Embryonic facial prominence (tissue), 1 donor: ENCODE data around the gene GPRC6A.
"Not testable (repeated sequence)": the region's sequence is repeated elsewhere in the genome, so short reads cannot be mapped to it uniquely, and the experiment has no call there.

Experiments
- DNase-seq: peaks from one replicate; pipeline ENCODE4 v3.0.0-alpha.2; 2016; ENCODE audit errors: extremely low spot score

The GPRC6A gene, protein sequence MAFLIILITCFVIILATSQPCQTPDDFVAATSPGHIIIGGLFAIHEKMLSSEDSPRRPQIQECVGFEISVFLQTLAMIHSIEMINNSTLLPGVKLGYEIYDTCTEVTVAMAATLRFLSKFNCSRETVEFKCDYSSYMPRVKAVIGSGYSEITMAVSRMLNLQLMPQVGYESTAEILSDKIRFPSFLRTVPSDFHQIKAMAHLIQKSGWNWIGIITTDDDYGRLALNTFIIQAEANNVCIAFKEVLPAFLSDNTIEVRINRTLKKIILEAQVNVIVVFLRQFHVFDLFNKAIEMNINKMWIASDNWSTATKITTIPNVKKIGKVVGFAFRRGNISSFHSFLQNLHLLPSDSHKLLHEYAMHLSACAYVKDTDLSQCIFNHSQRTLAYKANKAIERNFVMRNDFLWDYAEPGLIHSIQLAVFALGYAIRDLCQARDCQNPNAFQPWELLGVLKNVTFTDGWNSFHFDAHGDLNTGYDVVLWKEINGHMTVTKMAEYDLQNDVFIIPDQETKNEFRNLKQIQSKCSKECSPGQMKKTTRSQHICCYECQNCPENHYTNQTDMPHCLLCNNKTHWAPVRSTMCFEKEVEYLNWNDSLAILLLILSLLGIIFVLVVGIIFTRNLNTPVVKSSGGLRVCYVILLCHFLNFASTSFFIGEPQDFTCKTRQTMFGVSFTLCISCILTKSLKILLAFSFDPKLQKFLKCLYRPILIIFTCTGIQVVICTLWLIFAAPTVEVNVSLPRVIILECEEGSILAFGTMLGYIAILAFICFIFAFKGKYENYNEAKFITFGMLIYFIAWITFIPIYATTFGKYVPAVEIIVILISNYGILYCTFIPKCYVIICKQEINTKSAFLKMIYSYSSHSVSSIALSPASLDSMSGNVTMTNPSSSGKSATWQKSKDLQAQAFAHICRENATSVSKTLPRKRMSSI

DNA sequence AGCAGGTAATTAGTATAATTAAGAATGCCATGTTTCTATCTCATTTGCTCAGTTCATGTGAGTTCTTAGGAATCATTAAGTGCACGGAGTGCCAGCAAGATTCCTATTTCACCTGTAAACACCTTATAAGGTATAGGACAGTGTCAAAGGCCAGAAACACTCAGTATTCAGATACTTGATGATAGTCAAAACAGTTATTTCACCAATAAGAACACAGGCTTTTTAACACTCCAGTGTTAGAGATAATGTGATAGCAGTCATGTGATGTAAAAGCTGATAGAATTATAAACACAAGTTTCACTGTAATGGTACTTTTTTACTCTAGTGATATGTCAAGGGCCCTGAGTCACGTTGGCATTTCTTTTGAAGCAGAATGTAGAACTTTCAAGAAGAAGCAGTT lies at the start of gene GPRC6A:
Gene GPRC6A, minus strand, starts transcription at position 101 of the 400 bp plus-strand sequence. Its CDS starts 70 bp downstream, at position 31.
- no peak for DNase-seq

GRCh38 chr6:116877743-116878142 lies 48.9 kb upstream of the GPRC6A start:
- DNase-seq = no peak

DNA sequence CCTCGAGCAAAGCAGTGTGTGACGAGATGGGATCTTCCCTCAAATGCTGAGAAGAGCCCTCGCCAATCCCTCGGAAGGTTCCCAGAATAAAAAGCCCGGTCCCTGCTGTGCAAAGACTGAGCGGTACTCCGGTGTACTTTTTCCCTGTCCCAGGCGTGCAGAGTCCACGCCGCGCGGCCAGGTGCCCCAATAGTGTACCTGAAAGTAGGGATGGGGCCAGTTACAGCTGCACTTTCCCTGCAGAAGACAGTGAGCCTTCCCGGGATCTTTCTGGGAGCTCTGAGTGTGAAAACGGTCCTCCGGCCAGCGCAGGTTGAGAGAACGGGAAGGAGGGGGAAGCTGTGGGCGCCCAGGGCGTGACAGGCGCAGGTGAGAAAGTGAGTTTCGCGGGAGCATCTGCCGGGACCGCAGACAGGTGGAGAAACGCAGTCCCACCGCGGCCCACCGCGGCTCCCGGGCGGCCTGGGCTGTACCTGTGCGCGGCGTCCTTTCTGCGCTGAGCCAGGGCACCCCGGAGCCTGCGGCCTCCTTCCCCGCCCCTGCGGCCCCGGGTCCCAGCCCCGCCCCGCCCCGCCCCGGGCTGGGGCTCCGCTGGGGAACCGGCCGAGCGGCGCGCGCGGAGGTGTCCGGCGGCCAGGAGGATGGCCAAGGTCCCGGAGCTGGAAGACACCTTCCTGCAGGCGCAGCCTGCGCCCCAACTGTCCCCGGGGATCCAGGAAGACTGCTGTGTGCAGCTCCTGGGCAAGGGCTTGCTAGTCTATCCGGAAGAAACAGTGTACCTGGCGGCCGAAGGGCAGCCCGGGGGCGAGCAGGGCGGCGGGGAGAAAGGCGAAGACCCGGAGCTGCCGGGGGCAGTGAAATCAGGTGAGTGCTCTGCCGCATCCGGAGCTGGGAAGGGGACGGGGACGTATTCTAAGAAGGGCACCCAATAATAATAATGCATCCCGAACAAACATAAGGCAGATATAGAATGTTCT lies 48.0 kb upstream of the GPRC6A start, which contains the start of gene RFX6:
Gene RFX6, plus strand, starts transcription at position 608 of the 977 bp plus-strand sequence. Its CDS starts 34 bp downstream, at position 642.
- DNase-seq = no peak

DNA sequence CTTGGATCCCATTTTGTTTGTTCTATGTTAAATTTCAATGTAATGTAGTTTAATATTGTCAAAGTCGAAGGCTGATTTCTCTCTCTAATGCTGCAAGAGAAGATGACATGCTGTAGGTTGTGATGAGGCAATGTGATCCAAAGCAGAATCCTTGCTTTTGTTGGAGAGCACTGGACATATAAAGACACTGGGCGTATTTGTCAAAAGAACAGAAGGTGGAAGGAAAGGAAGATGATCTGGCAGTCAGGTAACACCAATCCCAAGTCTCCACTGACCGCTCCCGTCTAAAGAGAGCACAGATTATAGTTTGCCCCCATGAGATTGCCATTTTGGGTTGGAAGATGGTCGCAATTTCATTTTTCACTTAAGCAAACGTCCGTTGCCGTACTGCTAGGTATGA lies 47.2 kb upstream of the GPRC6A start:
- no peak for DNase-seq

GRCh38 chr6:116872771-116873170 lies 43.9 kb upstream of the GPRC6A start:
- no peak for DNase-seq

DNA sequence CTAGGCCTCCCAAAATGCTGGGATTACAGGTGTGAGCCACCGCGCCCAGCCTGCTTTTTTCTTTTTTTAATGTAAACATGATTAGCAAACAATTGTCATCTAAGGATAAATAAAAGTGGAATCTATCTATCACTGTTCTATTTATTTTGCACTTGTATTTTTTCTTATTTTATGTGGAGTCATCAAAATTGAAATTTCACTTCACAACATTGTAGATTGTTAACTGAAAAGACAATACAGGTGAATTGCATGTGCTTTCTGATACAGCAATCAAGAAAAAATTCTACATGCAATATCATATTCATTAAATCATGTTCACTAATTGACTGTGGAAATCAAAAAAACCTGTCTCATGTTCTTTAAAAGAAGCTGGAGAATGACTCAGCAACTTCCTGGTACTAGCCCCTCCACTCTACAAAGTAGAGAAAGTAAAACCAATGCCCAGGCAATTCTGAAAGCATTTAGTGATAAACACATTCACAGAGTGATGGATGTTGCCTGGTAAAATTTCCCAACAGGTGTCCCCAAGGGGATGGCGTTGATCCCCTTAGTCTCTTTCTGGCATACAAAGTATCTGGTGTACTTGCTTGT lies 37.5 kb upstream of the GPRC6A start:
- DNase-seq = no peak

DNA sequence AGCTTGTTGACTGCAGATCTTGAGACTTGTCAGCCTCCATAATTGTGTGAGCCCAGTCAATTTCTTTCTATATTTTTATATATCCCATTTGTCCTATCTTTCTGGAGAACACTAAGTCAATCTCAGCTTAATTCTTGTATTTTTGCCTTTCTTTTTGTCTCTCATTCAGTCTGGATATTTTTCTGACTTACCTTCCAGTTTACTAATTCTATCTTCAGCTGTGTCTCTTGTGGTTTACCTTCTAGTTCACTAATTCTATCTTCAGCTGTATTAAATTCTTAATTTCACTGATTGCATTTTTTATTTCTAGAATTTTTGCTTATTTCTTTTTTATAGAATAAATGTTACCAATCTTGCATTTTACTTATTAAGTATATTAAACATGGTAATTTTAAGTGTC lies 30.4 kb upstream of the GPRC6A start:
- no peak for DNase-seq

GRCh38 chr6:116858060-116858459 lies 29.2 kb upstream of the GPRC6A start:
- no peak for DNase-seq

GRCh38 chr6:116847227-116847626 lies 18.3 kb upstream of the GPRC6A start:
- DNase-seq = peak; percentile 22

DNA sequence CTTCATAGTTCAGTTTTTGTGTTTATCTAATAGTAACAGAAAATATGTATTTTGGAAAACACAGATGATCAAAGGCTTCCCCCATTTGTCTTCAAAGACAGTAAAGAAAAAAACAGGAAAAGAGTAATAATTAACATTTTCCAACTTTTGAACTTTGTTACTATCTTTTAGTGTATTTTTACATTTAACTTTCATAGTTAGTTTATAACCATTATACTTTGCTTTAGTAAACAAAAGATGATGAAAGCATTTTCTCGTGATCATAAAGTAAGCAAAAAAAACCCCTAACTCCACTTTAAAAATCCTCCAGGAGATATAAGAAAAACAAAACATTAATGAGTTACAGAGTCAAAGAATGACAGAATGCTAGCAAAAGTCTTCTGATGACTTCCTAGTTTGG lies 13.6 kb upstream of the GPRC6A start:
- no peak for DNase-seq

GRCh38 chr6:116840091-116840490 lies 11.2 kb upstream of the GPRC6A start:
- no peak for DNase-seq

DNA sequence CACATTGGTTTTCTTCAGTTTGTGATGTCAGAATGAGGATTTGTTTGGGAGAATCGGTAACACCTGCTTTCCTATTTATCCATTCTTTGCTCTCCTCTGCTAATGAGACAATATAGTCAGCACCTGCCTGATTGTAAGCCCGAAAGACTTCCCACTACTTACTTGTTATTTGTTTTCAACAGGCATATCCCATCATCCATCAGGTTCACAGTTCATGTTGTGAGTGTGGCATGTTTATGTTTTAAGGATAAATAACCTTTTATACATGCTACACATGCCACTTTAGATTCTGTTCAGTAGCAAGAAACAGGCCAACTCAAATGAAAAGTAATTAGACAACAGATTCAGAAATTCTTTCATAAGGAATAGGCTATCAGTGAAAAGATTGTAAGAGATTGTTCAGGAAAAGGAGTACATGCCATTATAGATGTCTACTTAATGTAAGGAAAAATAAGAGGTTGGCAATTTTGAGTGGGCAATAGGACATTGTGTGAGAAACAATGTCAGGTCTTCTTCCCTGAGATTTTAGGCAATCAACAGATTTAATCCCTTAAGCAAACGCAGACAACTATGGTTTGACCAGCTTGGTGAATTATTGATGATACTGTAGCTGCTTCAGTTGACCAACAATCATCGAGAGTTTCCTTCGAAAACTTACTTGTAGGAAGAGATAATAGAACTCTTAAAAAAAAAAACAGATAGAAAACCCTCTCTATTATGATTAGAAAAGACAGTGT lies 7.9 kb upstream of the GPRC6A start:
- no peak for DNase-seq

DNA sequence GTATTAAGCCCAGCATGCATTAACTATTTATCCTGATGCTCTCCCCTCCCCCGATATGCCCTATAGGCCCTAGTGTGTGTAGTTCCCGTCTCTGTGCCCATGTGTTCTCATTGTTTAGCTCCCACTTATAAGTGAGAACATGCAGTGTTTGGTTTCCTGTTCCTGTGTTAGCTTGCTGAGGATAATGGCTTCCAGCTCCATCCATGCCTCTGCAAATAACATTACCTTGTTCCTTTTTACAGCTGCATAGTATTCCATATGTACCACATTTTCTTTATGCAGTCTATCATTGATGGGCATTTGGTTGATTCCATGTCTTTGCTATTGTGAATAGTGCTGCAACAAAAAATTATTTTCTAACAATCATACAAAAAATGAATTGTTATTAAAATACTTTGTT lies 5.6 kb upstream of the GPRC6A start:
- not testable (repeated sequence) for DNase-seq

DNA sequence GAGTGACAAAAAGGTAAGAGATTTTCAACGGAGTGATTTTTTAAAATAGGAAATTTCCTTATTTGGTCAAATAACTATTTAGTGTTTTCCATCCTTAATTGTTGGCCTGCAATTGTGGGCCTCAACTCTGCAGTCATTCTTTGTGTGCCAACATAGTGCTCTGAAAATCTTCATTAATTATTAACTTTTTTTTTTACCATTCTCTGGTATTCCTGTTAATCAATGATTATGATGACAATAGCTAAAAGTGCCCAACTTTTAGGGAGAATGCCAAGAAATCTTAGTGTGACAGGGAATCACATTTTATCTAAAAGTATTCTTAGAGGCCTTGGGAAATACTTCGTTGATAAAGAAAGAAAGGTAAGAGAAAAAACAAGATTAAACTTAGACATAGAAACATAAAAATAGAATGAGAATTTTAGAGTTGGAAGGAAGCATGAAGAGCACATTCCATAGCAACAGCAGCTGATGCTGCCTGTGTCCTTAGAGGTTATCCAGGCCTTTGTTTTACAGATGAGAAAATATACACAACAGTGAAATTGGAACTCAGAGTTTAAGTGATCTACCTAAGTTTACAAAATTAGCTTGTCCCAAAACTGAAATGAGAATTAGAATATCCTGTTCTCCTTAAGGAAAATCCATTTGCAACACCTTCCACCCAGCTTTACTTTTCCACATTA lies 1.2 kb downstream of the GPRC6A start:
- DNase-seq = no peak

DNA sequence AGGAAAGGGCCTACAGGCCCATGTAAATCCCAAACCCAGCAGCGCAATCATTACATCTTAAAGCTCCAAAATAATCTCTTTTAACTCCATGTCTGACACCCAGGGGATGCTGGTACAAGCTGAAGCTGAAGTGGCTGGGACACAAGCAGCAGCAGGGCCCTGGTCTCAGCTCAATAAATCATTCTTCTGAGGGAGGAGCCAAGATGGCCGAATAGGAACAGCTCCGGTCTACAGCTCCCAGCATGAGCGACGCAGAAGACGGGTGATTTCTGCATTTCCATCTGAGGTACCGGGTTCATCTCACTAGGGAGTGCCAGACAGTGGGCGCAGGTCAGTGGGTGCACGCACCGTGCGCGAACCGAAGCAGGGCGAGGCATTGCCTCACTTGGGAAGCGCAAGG lies 12.5 kb downstream of the GPRC6A start:
- DNase-seq = not testable (repeated sequence)

GRCh38 chr6:116812051-116812650 lies 16.7 kb downstream of the GPRC6A start:
- no peak for DNase-seq

DNA sequence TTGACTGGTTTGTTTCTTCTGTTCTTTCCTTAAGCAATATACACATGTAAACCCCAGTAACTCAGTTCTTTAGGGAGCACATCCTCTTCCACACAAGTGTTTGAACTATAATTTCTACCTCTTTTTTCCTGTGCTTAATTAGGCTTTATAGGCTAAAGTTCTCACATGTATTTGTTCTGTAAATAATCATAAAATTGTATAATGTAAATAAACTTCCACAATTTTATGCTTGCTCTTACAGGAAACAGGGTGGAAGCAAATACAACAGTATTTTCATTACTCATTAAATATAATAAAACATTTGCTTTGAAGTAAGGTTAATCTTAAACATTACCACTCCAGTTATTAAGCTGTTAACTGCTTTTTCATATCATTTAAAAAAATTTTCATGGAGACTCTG lies 26.9 kb downstream of the GPRC6A start:
- DNase-seq = no peak

DNA sequence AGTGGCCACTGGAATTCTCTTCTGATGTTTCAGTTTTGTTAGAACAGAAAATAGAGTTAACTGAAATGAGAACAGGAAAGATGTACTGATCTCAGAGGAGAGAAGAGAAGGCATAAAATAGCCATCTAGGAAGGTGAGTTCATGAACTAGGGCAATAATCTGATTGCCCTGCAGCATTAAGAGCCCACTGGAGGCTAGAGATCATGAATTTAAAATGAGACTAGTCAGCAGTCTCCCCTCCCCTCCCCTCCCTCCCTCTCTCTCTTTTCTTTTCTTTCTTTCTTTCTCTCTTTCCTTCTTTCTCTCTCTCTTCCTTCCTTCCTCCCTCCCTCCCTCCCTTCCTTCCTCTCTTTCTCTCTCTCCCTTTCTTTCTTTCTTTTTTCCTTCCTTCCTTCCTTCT lies 28.9 kb downstream of the GPRC6A start:
- DNase-seq = no peak

- DNase-seq = no peak
Measured at GRCh38 chr6:116797585-116797984, 31.3 kb downstream of the GPRC6A start.
